ACC112 (cell line): ENCODE data around the gene KCNT2.

Source experiments
- H2AFZ ChIP-seq: fragments of 200-600 bp; sonication (generic); one replicate; pipeline ENCODE4 v1.6.0; 2017; ENCODE audit warnings: antibody characterized with exemption, low read length; ENCODE audit not compliant: unreplicated experiment
- H3K27ac ChIP-seq: fragments of 200-600 bp; sonication (generic); 2 replicates; pipeline ENCODE4 v1.5.1; 2014; ENCODE audit warnings: low read depth, mild to moderate bottlenecking, antibody characterized with exemption, low read length, moderate library complexity
- H3K27me3 ChIP-seq: fragments of 200-600 bp; sonication (generic); 2 replicates; pipeline ENCODE4 v1.6.1; 2014; ENCODE audit warnings: mild to moderate bottlenecking, antibody characterized with exemption, low read length, moderate library complexity, mixed read lengths; ENCODE audit not compliant: insufficient read depth
- H3K36me3 ChIP-seq: fragments of 200-600 bp; sonication (generic); 2 replicates; pipeline ENCODE4 v1.6.1; 2016; ENCODE audit warnings: mild to moderate bottlenecking, antibody characterized with exemption, low read length, moderate library complexity, mixed read lengths; ENCODE audit not compliant: insufficient read depth
- H3K4me1 ChIP-seq: fragments of 200-600 bp; sonication (generic); one replicate; pipeline ENCODE4 v1.6.1; 2016; ENCODE audit warnings: low read length, mixed read lengths; ENCODE audit not compliant: insufficient read depth, unreplicated experiment, control insufficient read depth
- H3K4me3 ChIP-seq: fragments of 200-600 bp; sonication (generic); 2 replicates; pipeline ENCODE4 v1.5.1; 2014; ENCODE audit warnings: mild to moderate bottlenecking, low read depth, low read length
- H3K79me2 ChIP-seq: fragments of 200-600 bp; sonication (generic); one replicate; pipeline ENCODE4 v1.6.0; 2016; ENCODE audit warnings: low read length; ENCODE audit not compliant: control insufficient read depth, unreplicated experiment, insufficient read depth

KCNT2 gene

DNA sequence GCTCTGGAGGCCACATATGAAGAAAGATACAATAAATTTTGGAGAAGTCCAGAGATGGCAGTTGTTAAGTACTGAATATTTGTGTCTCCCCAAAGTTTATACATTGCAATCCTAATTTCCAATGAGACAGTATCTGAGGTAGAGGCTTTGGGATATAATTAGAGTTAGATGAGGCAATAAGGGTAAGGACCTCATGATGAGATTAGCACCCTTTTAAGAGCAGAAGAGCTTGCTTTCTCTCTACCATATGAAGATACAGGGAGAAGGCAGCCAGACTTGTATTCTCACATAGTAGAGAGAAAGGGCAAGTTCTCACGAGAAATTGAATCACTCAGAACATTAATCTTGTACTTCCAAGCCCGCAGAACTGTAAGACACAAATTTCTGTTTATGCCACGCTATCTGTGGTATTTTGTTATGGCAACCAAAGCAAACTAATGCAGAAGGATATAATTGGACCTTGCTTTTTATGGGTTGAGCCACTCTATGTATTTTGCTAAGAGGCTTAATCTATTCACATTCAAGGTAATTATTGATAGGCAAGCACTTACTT lies 430.1 kb downstream of the KCNT2 start:
- Histone ChIP-seq H3K36me3 (no peaks in the 10 kb centered on the region), H3K27me3 (no peaks in the 10 kb centered on the region), H3K4me3 (no peak overlapping the region), H3K4me1 (peaks cover 17% of the 10 kb centered on the region), H3K27ac (no peak overlapping the region), H3K79me2 (no peaks in the 10 kb centered on the region), H2AFZ (no peak overlapping the region)
